HL-60 (cell line): ENCODE measurements around the gene LAMA4.
A peak's percentile ranks its signal among the peaks of the same experiment; 100 is the strongest.

Experiments used
- GABPA ChIP-seq: IDR thresholded peaks from 2 replicates; pipeline ENCODE4 v1.6.1; 2012; ENCODE audit warnings: low read depth
- POLR2AphosphoS5 ChIP-seq: IDR thresholded peaks from 2 replicates; pipeline ENCODE4 v1.6.1; 2012; ENCODE audit warnings: low read depth
- TF ChIP-seq, protein P1 (sequence below): IDR thresholded peaks from one replicate; pipeline ENCODE4 v1.5.1; 2011; ENCODE audit warnings: low read length, control low read depth, inconsistent platforms; ENCODE audit not compliant: insufficient read depth
- TF ChIP-seq, protein P2 (sequence below): IDR thresholded peaks from 2 replicates; pipeline ENCODE4 v1.6.1; 2012; ENCODE audit warnings: low read depth; ENCODE audit not compliant: insufficient replicate concordance

DNA sequence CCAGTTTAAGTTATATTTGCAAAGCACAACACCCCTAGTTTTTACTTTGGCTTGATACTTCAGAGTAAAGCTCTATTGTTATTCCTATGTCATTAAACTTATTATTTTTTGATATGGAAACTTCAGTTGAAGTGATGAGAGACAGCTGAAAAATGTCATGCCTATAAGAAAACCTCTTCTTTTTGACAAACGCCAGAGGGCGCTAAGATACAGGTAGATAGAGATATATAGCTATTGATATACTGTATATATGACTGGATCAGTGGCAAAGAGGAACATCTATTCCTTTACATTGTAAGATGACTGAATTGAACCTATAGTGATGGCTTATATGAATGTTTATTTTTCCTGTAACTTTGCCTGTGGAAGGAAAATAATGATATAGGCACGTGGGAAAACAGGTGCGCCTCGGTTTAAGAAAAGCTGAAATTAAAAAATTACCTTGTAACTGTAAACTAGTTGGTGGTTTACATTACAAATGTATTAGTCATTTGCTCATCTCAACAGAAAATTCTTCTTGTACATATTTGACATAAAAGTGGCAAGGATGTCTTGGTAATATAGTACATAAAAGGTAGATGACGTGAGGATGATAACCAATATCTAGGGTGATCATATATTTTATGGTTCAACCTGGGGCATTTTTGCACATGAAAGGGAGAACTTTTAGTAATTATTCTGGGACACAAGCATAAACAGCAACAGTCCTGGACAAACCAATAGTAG, 74.1 kb downstream of the LAMA4 start:
- TF ChIP-seq, protein P1, sequence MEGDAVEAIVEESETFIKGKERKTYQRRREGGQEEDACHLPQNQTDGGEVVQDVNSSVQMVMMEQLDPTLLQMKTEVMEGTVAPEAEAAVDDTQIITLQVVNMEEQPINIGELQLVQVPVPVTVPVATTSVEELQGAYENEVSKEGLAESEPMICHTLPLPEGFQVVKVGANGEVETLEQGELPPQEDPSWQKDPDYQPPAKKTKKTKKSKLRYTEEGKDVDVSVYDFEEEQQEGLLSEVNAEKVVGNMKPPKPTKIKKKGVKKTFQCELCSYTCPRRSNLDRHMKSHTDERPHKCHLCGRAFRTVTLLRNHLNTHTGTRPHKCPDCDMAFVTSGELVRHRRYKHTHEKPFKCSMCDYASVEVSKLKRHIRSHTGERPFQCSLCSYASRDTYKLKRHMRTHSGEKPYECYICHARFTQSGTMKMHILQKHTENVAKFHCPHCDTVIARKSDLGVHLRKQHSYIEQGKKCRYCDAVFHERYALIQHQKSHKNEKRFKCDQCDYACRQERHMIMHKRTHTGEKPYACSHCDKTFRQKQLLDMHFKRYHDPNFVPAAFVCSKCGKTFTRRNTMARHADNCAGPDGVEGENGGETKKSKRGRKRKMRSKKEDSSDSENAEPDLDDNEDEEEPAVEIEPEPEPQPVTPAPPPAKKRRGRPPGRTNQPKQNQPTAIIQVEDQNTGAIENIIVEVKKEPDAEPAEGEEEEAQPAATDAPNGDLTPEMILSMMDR = peak; percentile 18
- TF ChIP-seq POLR2AphosphoS5 (no peak), GABPA (no peak)
- TF ChIP-seq, protein P2, sequence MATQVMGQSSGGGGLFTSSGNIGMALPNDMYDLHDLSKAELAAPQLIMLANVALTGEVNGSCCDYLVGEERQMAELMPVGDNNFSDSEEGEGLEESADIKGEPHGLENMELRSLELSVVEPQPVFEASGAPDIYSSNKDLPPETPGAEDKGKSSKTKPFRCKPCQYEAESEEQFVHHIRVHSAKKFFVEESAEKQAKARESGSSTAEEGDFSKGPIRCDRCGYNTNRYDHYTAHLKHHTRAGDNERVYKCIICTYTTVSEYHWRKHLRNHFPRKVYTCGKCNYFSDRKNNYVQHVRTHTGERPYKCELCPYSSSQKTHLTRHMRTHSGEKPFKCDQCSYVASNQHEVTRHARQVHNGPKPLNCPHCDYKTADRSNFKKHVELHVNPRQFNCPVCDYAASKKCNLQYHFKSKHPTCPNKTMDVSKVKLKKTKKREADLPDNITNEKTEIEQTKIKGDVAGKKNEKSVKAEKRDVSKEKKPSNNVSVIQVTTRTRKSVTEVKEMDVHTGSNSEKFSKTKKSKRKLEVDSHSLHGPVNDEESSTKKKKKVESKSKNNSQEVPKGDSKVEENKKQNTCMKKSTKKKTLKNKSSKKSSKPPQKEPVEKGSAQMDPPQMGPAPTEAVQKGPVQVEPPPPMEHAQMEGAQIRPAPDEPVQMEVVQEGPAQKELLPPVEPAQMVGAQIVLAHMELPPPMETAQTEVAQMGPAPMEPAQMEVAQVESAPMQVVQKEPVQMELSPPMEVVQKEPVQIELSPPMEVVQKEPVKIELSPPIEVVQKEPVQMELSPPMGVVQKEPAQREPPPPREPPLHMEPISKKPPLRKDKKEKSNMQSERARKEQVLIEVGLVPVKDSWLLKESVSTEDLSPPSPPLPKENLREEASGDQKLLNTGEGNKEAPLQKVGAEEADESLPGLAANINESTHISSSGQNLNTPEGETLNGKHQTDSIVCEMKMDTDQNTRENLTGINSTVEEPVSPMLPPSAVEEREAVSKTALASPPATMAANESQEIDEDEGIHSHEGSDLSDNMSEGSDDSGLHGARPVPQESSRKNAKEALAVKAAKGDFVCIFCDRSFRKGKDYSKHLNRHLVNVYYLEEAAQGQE = no peak
